Measurements from ENCODE around the gene DGKD.

Gene DGKD

GRCh38 chr2:233463586-233463985 is 109.3 kb downstream of the DGKD start:
- DNase-seq = no peak

GRCh38 chr2:233464056-233464455 is 109.8 kb downstream of the DGKD start:
- DNase-seq = no peak

GRCh38 chr2:233464531-233465240 is 110.4 kb downstream of the DGKD start:
- no peak for DNase-seq

- DNase-seq = no peak
These were observed 112.8 kb downstream of the DGKD start for GRCh38 chr2:233466991-233467603.

- DNase-seq = peak in 1 of 2 experiments; percentile 12
These were observed 113.9 kb downstream of the DGKD start for GRCh38 chr2:233468047-233468740.

GRCh38 chr2:233468741-233469110 is 114.4 kb downstream of the DGKD start:
- DNase-seq = no peak

GRCh38 chr2:233469261-233470010 is 115.1 kb downstream of the DGKD start:
- no peak for DNase-seq

GRCh38 chr2:233470011-233470687 is 115.9 kb downstream of the DGKD start:
- DNase-seq = no peak

GRCh38 chr2:233470839-233471238 is 116.5 kb downstream of the DGKD start:
- DNase-seq = no peak

- DNase-seq = no peak
These were observed 117.2 kb downstream of the DGKD start for GRCh38 chr2:233471291-233472035.

- no peak for DNase-seq
These were observed 119.1 kb downstream of the DGKD start for GRCh38 chr2:233473386-233473791.

GRCh38 chr2:233473878-233474277 is 119.6 kb downstream of the DGKD start:
- no peak for DNase-seq

GRCh38 chr2:233474308-233475160 is 120.2 kb downstream of the DGKD start:
- no peak for DNase-seq

- DNase-seq = no peak
These were observed 121.7 kb downstream of the DGKD start for GRCh38 chr2:233476063-233476410.

- DNase-seq = no peak
These were observed 122.6 kb downstream of the DGKD start for GRCh38 chr2:233476651-233477547.

- DNase-seq = no peak
These were observed 123.5 kb downstream of the DGKD start for GRCh38 chr2:233477548-233478433.

GRCh38 chr2:233479616-233480489 is 125.6 kb downstream of the DGKD start:
- no peak for DNase-seq
